Measurements from ENCODE around the gene LMO1.

Gene LMO1

GRCh38 chr11:8225589-8226036, 38.1 kb downstream of the LMO1 start:
- DNase-seq (ENCODE audit: low read depth), result peak; percentile 8

- no peak for DNase-seq (ENCODE audit: low read depth)
Observed at GRCh38 chr11:8224711-8225110, 39.0 kb downstream of the LMO1 start.

- DNase-seq (ENCODE audit: low read depth), result no peak
Observed at GRCh38 chr11:8224161-8224591, 39.5 kb downstream of the LMO1 start.

- no peak for DNase-seq (ENCODE audit: low read depth)
Observed at GRCh38 chr11:8223513-8223900, 40.2 kb downstream of the LMO1 start.

GRCh38 chr11:8222820-8223512, 40.7 kb downstream of the LMO1 start:
- no peak for DNase-seq (ENCODE audit: low read depth)

- DNase-seq (ENCODE audit: low read depth), result no peak
Observed at GRCh38 chr11:8221917-8222495, 41.7 kb downstream of the LMO1 start.

- no peak for DNase-seq (ENCODE audit: low read depth)
Observed at GRCh38 chr11:8221046-8221723, 42.5 kb downstream of the LMO1 start.

- DNase-seq (ENCODE audit: low read depth), result no peak
Observed at GRCh38 chr11:8220261-8221045, 43.2 kb downstream of the LMO1 start.

- no peak for DNase-seq (ENCODE audit: low read depth)
Observed at GRCh38 chr11:8219257-8220021, 44.2 kb downstream of the LMO1 start.

- DNase-seq (ENCODE audit: low read depth), result no peak
Observed at GRCh38 chr11:8218840-8219239, 44.8 kb downstream of the LMO1 start.

GRCh38 chr11:8218409-8218808, 45.3 kb downstream of the LMO1 start:
- DNase-seq (ENCODE audit: low read depth), result no peak

GRCh38 chr11:8217926-8218325, 45.8 kb downstream of the LMO1 start:
- DNase-seq (ENCODE audit: low read depth), result no peak

- no peak for DNase-seq (ENCODE audit: low read depth)
Observed at GRCh38 chr11:8217136-8217535, 46.5 kb downstream of the LMO1 start.

GRCh38 chr11:8213376-8213775, 50.3 kb downstream of the LMO1 start:
- DNase-seq (ENCODE audit: low read depth), result no peak

- no peak for DNase-seq (ENCODE audit: low read depth)
Observed at GRCh38 chr11:8209208-8209807, 54.4 kb downstream of the LMO1 start.

- DNase-seq (ENCODE audit: low read depth), result no peak
Observed at GRCh38 chr11:8207080-8208000, 56.3 kb downstream of the LMO1 start.

GRCh38 chr11:8206251-8207079, 57.2 kb downstream of the LMO1 start:
- no peak for DNase-seq (ENCODE audit: low read depth)

GRCh38 chr11:8205566-8205965, 58.1 kb downstream of the LMO1 start:
- DNase-seq (ENCODE audit: low read depth), result no peak

GRCh38 chr11:8204596-8204995, 59.1 kb downstream of the LMO1 start:
- no peak for DNase-seq (ENCODE audit: low read depth)

Data from T-helper 22 cell (primary cell).